ENCODE results near the gene AAMDC.
"Not testable (repeated sequence)": the region's sequence is repeated elsewhere in the genome, so short reads cannot be mapped to it uniquely, and the experiment has no call there.

The AAMDC gene

DNA sequence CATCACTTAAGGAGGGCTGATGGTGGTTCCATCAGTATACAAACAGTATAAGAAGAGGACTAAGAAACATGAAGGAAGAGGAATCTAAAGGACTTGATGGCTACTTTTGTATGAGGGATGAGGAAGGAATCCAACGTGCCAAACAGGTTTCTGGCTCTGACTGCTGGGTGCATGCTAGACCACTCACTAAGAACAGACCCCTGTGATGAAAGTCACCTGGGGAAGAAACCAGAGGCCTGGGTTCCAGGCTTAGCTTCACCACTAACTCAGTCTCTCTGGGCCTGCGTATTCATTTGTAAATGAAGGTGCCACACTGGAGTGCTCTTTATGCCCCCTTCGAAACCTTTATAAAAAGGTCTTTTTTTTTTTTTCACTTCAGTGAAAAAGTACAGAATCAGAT is 55.1 kb downstream of the AAMDC start:
- TF ChIP-seq, protein P1, sequence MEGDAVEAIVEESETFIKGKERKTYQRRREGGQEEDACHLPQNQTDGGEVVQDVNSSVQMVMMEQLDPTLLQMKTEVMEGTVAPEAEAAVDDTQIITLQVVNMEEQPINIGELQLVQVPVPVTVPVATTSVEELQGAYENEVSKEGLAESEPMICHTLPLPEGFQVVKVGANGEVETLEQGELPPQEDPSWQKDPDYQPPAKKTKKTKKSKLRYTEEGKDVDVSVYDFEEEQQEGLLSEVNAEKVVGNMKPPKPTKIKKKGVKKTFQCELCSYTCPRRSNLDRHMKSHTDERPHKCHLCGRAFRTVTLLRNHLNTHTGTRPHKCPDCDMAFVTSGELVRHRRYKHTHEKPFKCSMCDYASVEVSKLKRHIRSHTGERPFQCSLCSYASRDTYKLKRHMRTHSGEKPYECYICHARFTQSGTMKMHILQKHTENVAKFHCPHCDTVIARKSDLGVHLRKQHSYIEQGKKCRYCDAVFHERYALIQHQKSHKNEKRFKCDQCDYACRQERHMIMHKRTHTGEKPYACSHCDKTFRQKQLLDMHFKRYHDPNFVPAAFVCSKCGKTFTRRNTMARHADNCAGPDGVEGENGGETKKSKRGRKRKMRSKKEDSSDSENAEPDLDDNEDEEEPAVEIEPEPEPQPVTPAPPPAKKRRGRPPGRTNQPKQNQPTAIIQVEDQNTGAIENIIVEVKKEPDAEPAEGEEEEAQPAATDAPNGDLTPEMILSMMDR (IDR thresholded peaks at IDR 0.05; ENCODE audit: insufficient read depth, low read length, poor library complexity, severe bottlenecking): no peak
- no peak for TF ChIP-seq EZH2phosphoT487 (conservative IDR thresholded peaks at IDR 0.05; ENCODE audit: low read length)
- H3K27ac ChIP-seq (ENCODE audit: low read depth, low read length): no peak overlapping the region
- H2AFZ ChIP-seq (ENCODE audit: low read depth, low read length, severe bottlenecking): no peak overlapping the region
- no peak overlapping the region for H3K4me3 ChIP-seq (ENCODE audit: insufficient read depth, low read length, poor library complexity, severe bottlenecking)
- no peaks in the 10 kb centered on the region for H3F3A ChIP-seq (ENCODE audit: insufficient read depth)
- H3K9me2 ChIP-seq (replicated peaks; ENCODE audit: insufficient read depth, low read length): no peaks in the 10 kb centered on the region
- no peaks in the 10 kb centered on the region for H4K20me1 ChIP-seq (ENCODE audit: low read depth, low read length)
- H3K9me3 ChIP-seq (ENCODE audit: insufficient read depth, low read length): no peaks in the 10 kb centered on the region
- H3K4me2 ChIP-seq (ENCODE audit: low read depth, low read length, poor library complexity, severe bottlenecking): no peak overlapping the region
- H3K36me3 ChIP-seq (ENCODE audit: low read length): peaks cover under 1% of the 10 kb centered on the region; the same call in 1 of the 2 replicates
- no peaks in the 10 kb centered on the region for H3K79me2 ChIP-seq (ENCODE audit: insufficient read depth, low read length)
- no peak overlapping the region for H3K9ac ChIP-seq (ENCODE audit: low read length)
- no peaks in the 10 kb centered on the region for H3K27me3 ChIP-seq (ENCODE audit: low read length)

DNA sequence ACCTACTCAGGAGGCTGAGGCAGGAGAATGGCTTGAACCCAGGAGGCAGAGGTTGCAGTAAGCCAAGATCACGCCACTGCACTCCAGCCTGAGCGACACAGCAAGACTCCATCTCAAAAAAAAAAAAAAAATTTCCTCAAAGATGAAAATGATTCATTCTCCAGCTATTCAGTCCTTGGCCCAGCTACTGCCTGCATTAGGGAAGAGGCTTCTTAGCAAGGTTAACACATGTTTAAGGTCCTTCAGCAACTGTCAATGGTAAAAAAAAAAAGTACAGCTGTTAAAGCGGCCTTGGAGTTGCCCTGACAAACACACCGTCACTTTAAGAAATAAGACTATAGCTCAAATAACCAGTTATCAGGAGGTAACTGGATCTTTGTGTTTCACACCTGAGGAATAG is 57.3 kb downstream of the AAMDC start:
- not testable (repeated sequence) for H2AFZ ChIP-seq (ENCODE audit: low read depth, low read length, severe bottlenecking); H3K9me2 ChIP-seq (replicated peaks; ENCODE audit: insufficient read depth, low read length); H3K9me3 ChIP-seq (ENCODE audit: insufficient read depth, low read length); H3F3A ChIP-seq (ENCODE audit: insufficient read depth); H3K4me3 ChIP-seq (ENCODE audit: insufficient read depth, low read length, poor library complexity, severe bottlenecking); H3K9ac ChIP-seq (ENCODE audit: low read length); H3K36me3 ChIP-seq (ENCODE audit: low read length); H3K79me2 ChIP-seq (ENCODE audit: insufficient read depth, low read length); H3K27ac ChIP-seq (ENCODE audit: low read depth, low read length); H3K4me2 ChIP-seq (ENCODE audit: low read depth, low read length, poor library complexity, severe bottlenecking); H3K27me3 ChIP-seq (ENCODE audit: low read length); H4K20me1 ChIP-seq (ENCODE audit: low read depth, low read length)

DNA sequence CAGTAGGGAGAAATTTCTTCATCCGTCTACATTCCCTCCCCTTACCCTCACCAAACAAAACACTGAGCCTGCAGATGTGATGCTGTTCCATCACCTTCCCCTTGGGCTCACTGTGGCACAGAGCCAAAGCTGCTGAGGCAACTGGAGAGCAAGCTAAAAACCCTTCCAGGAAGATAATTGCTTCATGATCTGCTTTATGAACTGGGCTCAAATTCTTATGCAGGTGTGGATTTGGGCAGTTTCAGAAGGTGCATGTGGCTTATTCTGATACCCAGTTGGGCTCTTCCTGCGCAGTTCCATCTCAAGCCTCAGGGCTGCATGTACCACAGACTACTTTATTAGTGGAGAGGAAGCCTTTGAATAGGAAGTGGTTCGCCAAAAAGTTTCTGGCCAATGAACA is 58.3 kb downstream of the AAMDC start:
- no peak overlapping the region for H3K4me3 ChIP-seq (ENCODE audit: insufficient read depth, low read length, poor library complexity, severe bottlenecking)
- no peaks in the 10 kb centered on the region for H3K79me2 ChIP-seq (ENCODE audit: insufficient read depth, low read length)
- no peak overlapping the region for H3K27ac ChIP-seq (ENCODE audit: low read depth, low read length)
- no peak overlapping the region for H3K9ac ChIP-seq (ENCODE audit: low read length)
- H3F3A ChIP-seq (ENCODE audit: insufficient read depth): no peaks in the 10 kb centered on the region
- TF ChIP-seq, protein P1 (IDR thresholded peaks at IDR 0.05; ENCODE audit: insufficient read depth, low read length, poor library complexity, severe bottlenecking): no peak
- no peak for TF ChIP-seq EZH2phosphoT487 (conservative IDR thresholded peaks at IDR 0.05; ENCODE audit: low read length)
- H2AFZ ChIP-seq (ENCODE audit: low read depth, low read length, severe bottlenecking): no peak overlapping the region
- H3K4me2 ChIP-seq (ENCODE audit: low read depth, low read length, poor library complexity, severe bottlenecking): no peak overlapping the region
- H3K9me3 ChIP-seq (ENCODE audit: insufficient read depth, low read length): no peaks in the 10 kb centered on the region
- no peaks in the 10 kb centered on the region for H4K20me1 ChIP-seq (ENCODE audit: low read depth, low read length)
- H3K9me2 ChIP-seq (replicated peaks; ENCODE audit: insufficient read depth, low read length): no peaks in the 10 kb centered on the region
- no peaks in the 10 kb centered on the region for H3K27me3 ChIP-seq (ENCODE audit: low read length)
- H3K36me3 ChIP-seq (ENCODE audit: low read length): peaks cover 5% of the 10 kb centered on the region; the same call in 1 of the 2 replicates

DNA sequence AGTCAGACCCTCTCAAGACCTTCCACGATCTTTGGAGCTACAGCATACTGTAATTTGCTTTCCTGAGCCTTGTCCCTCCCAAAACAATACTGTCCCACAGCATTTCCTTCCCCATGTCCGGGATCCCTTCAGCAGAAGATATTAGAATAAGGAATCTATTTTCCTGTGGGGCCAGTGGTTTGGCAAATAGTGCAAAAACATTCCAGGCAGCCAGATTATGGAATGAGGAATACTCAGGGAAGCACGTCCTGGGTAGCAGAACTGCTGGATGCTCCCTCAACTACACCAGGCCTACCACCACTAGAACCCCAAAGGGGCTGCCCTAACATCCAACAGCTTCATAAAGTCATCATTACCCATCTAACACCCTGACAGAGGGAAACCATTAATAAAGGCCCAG is 61.5 kb downstream of the AAMDC start:
- H3K9me2 ChIP-seq (replicated peaks; ENCODE audit: insufficient read depth, low read length): no peaks in the 10 kb centered on the region
- no peak overlapping the region for H2AFZ ChIP-seq (ENCODE audit: low read depth, low read length, severe bottlenecking)
- no peaks in the 10 kb centered on the region for H3K27me3 ChIP-seq (ENCODE audit: low read length)
- H3K9me3 ChIP-seq (ENCODE audit: insufficient read depth, low read length): no peaks in the 10 kb centered on the region
- no peaks in the 10 kb centered on the region for H3F3A ChIP-seq (ENCODE audit: insufficient read depth)
- H3K4me2 ChIP-seq (ENCODE audit: low read depth, low read length, poor library complexity, severe bottlenecking): no peak overlapping the region
- H3K79me2 ChIP-seq (ENCODE audit: insufficient read depth, low read length): no peaks in the 10 kb centered on the region
- TF ChIP-seq EZH2phosphoT487 (conservative IDR thresholded peaks at IDR 0.05; ENCODE audit: low read length): no peak
- TF ChIP-seq, protein P1 (IDR thresholded peaks at IDR 0.05; ENCODE audit: insufficient read depth, low read length, poor library complexity, severe bottlenecking): no peak
- H3K4me3 ChIP-seq (ENCODE audit: insufficient read depth, low read length, poor library complexity, severe bottlenecking): no peak overlapping the region
- peaks cover 5% of the 10 kb centered on the region; the same call in 1 of the 2 replicates for H3K36me3 ChIP-seq (ENCODE audit: low read length)
- no peak overlapping the region for H3K27ac ChIP-seq (ENCODE audit: low read depth, low read length)
- no peaks in the 10 kb centered on the region for H4K20me1 ChIP-seq (ENCODE audit: low read depth, low read length)
- no peak overlapping the region for H3K9ac ChIP-seq (ENCODE audit: low read length)
